PC-3 (cell line): ENCODE results near the gene MID1. TPM values are rescaled to one million over a fixed set of nuclear protein-coding genes. Genes with fewer than 3 reads are reported as not detected.

ENCODE experiments used
- ATAC-seq: fragments of 200-7000 bp; cut with Tn5 transposase; 2 replicates; pipeline ENCODE4 v1.9.1; 2020; ENCODE audit warnings: mild to moderate bottlenecking, moderate library complexity
- BruUV-seq: library from RNA; stranded (reverse); fragments of 400-500 nt; replicated peaks from 2 replicates; lab custom pipeline; 2021; lab: Mats Ljungman, UMichigan
- CTCF ChIA-PET: fragments of 300-600 bp; sonication (Branson Sonifier 250); formaldehyde crosslinking; loops from one replicate; lab custom pipeline; 2022; ENCODE audit warnings: antibody characterized with exemption; lab: Charles Lee
- POLR2A ChIA-PET: fragments of 300-600 bp; sonication (Branson Sonifier 250); formaldehyde crosslinking; loops from one replicate; lab custom pipeline; 2022; ENCODE audit warnings: antibody characterized with exemption; ENCODE audit not compliant: unreplicated experiment; lab: Charles Lee
- DNase-seq: peaks from one replicate; pipeline ENCODE4 v3.0.0-alpha.2; 2015
- H2AFZ ChIP-seq: fragments of 300-600 bp; sonication (generic); 2 replicates; pipeline ENCODE4 v1.6.0; 2016; ENCODE audit warnings: antibody characterized with exemption, low read length
- H3F3A ChIP-seq: fragments of 300-600 bp; sonication (generic); one replicate; pipeline ENCODE4 v1.6.0; 2017; ENCODE audit warnings: antibody characterized with exemption, low read length, control low read depth, mild to moderate bottlenecking; ENCODE audit not compliant: unreplicated experiment
- H3K27ac ChIP-seq: fragments of 300-600 bp; sonication (generic); 2 replicates; pipeline ENCODE4 v1.5.1; 2016; ENCODE audit warnings: mild to moderate bottlenecking, low read length
- H3K27me3 ChIP-seq: fragments of 300-600 bp; sonication (generic); 2 replicates; pipeline ENCODE4 v1.6.1; 2016; ENCODE audit warnings: low read length, mixed read lengths
- H3K36me3 ChIP-seq: fragments of 300-600 bp; sonication (generic); 2 replicates; pipeline ENCODE4 v1.6.1; 2016; ENCODE audit warnings: low read depth, mixed run types, low read length, mixed read lengths
- H3K4me1 ChIP-seq: fragments of 300-600 bp; sonication (generic); 2 replicates; pipeline ENCODE4 v1.5.1; 2016; ENCODE audit warnings: low read length; ENCODE audit not compliant: insufficient read depth
- H3K4me2 ChIP-seq: fragments of 300-600 bp; sonication (generic); 2 replicates; pipeline ENCODE4 v1.6.0; 2016; ENCODE audit warnings: low read length
- H3K4me3 ChIP-seq: fragments of 300-600 bp; sonication (generic); 2 replicates; pipeline ENCODE4 v1.5.1; 2016; ENCODE audit warnings: mild to moderate bottlenecking, low read length, mixed read lengths
- H3K79me2 ChIP-seq: fragments of 300-600 bp; sonication (generic); 2 replicates; pipeline ENCODE4 v1.6.1; 2017; ENCODE audit warnings: low read length, mixed read lengths
- H3K9ac ChIP-seq: fragments of 300-600 bp; sonication (generic); 2 replicates; pipeline ENCODE4 v1.6.0; 2016; ENCODE audit warnings: mild to moderate bottlenecking, low read length
- H3K9me2 ChIP-seq: fragments of 300-600 bp; sonication (generic); replicated peaks from 2 replicates; pipeline ENCODE4 v1.6.1; 2016; ENCODE audit warnings: mixed run types, low read length, mixed read lengths
- H3K9me3 ChIP-seq: fragments of 300-600 bp; sonication (generic); 2 replicates; pipeline ENCODE4 v1.6.1; 2016; ENCODE audit warnings: low read length, mixed read lengths
- H4K20me1 ChIP-seq: fragments of 300-600 bp; sonication (generic); 2 replicates; pipeline ENCODE4 v1.6.1; 2016; ENCODE audit warnings: low read length, mixed read lengths
- EZH2 ChIP-seq: fragments of 300-600 bp; sonication (generic); IDR thresholded peaks from one replicate; pipeline ENCODE4 v1.6.1; 2017; ENCODE audit warnings: antibody characterized with exemption, mild to moderate bottlenecking, low read length; ENCODE audit not compliant: unreplicated experiment
- EZH2phosphoT487 ChIP-seq: fragments of 300-600 bp; sonication (generic); IDR thresholded peaks from 2 replicates; pipeline ENCODE4 v1.6.1; 2018; ENCODE audit warnings: mild to moderate bottlenecking, antibody characterized with exemption, low read length, borderline replicate concordance
- intact Hi-C: fragments of 100-400 bp; cut with micrococcal nuclease; formaldehyde crosslinking; loops from 2 replicates; pipeline ENCODE4 v1.9.0; 2023
- total RNA-seq: library from RNA; depleted of rRNA; stranded (reverse); fragments of >200 nt; gene quantifications from 2 replicates; pipeline ENCODE4 v1.2.3, GENCODE V29; 2014
- TF ChIP-seq, protein P1 (sequence below): fragments of 300-600 bp; sonication (generic); conservative IDR thresholded peaks from 2 replicates; pipeline ENCODE4 v1.5.1; 2017; ENCODE audit warnings: antibody characterized with exemption, low read depth, mild to moderate bottlenecking, low read length

The MID1 gene
- total RNA-seq, 1 experiment from 2014 or later = 21.9 TPM

DNA sequence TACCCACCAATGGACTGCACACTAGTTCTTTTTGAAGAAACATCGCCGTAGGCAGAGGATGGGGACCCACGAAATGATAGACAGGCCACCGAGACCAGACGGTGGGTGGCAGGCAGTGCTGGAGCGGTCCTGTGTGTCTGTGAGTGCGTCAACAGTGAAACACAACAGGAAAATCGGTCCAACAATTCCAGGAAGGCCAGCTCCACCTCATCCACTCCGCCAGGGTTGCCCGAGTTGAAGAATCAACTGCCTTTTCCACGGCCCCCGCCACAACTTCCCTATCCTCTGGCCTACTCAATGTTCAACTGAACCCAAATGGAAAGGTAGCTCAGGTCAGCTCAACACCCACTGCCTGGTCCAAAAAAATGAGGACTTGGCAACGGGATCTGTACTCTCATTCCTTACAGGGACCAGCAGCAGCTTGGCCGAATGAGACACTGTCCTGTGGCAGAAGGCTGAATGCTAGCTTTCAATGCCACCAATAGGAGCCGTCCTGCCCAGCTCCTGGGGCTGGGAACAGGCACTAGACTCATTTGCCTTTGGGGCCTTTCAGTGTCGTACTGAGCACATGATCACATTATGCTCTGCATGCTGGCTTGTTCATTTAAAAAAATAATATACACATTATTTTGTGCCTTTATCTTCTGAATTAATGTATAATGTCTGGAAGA, 43.5 kb downstream of the MID1 start:
- Histone ChIP-seq H3K9ac (no peak overlapping the region), H3K27ac (no peak overlapping the region), H3K27me3 (no peaks in the 10 kb centered on the region), H3K9me2 (no peaks in the 10 kb centered on the region), H3F3A (peaks cover 5% of the 10 kb centered on the region), H2AFZ (no peak overlapping the region), H3K4me1 (peaks cover 45% of the 10 kb centered on the region), H3K4me2 (no peak overlapping the region), H3K9me3 (no peaks in the 10 kb centered on the region), H4K20me1 (no peaks in the 10 kb centered on the region), H3K79me2 (peaks cover 76% of the 10 kb centered on the region), H3K36me3 (no peaks in the 10 kb centered on the region), H3K4me3 (no peak overlapping the region)
- no peak for ATAC-seq
- ChIA-PET CTCF (no interaction called here), POLR2A (no interaction called here)
- DNase-seq = no peak
- BruUV-seq = no TSS peak
- TF ChIP-seq EZH2 (no peak), EZH2phosphoT487 (no peak)
- TF ChIP-seq, protein P1, sequence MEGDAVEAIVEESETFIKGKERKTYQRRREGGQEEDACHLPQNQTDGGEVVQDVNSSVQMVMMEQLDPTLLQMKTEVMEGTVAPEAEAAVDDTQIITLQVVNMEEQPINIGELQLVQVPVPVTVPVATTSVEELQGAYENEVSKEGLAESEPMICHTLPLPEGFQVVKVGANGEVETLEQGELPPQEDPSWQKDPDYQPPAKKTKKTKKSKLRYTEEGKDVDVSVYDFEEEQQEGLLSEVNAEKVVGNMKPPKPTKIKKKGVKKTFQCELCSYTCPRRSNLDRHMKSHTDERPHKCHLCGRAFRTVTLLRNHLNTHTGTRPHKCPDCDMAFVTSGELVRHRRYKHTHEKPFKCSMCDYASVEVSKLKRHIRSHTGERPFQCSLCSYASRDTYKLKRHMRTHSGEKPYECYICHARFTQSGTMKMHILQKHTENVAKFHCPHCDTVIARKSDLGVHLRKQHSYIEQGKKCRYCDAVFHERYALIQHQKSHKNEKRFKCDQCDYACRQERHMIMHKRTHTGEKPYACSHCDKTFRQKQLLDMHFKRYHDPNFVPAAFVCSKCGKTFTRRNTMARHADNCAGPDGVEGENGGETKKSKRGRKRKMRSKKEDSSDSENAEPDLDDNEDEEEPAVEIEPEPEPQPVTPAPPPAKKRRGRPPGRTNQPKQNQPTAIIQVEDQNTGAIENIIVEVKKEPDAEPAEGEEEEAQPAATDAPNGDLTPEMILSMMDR = no peak
- intact Hi-C loops = no loop called here

DNA sequence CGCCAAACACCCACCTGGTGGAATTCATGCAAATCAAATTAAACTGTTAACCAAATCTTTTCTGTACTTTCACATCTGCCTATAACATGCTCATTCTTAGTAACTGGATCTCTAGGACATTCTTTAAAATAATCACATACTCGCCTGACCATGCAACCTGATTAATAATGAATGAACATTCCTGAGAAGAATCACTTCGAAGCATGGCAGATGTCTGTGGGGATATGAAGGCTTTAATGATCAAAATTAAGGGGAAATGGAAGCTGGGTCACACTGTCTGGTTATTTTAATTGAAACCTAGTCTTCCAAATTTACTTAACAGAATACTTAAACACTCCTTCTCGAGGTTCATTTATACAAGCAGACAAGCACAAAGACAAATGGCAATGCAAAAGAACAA, 44.2 kb downstream of the MID1 start:
- DNase-seq (no peak), ATAC-seq (no peak)
- H3K9me3 ChIP-seq = no peaks in the 10 kb centered on the region
- peaks cover 5% of the 10 kb centered on the region for H3F3A ChIP-seq
- no peak overlapping the region for H3K4me2 ChIP-seq
- no peaks in the 10 kb centered on the region for H3K36me3 ChIP-seq
- H3K9me2 ChIP-seq = no peaks in the 10 kb centered on the region
- H3K4me1 ChIP-seq = peaks cover 44% of the 10 kb centered on the region
- intact Hi-C loops = no loop called here
- TF ChIP-seq, protein P1 = no peak
- TF ChIP-seq EZH2 = no peak
- TF ChIP-seq EZH2phosphoT487 = no peak
- BruUV-seq = no TSS peak
- H2AFZ ChIP-seq = no peak overlapping the region
- H3K9ac ChIP-seq = no peak overlapping the region
- no peak overlapping the region for H3K4me3 ChIP-seq
- H3K79me2 ChIP-seq = peaks cover 76% of the 10 kb centered on the region
- ChIA-PET POLR2A (no interaction called here), CTCF (no interaction called here)
- H3K27me3 ChIP-seq = no peaks in the 10 kb centered on the region
- H3K27ac ChIP-seq = no peak overlapping the region
- H4K20me1 ChIP-seq = no peaks in the 10 kb centered on the region

DNA sequence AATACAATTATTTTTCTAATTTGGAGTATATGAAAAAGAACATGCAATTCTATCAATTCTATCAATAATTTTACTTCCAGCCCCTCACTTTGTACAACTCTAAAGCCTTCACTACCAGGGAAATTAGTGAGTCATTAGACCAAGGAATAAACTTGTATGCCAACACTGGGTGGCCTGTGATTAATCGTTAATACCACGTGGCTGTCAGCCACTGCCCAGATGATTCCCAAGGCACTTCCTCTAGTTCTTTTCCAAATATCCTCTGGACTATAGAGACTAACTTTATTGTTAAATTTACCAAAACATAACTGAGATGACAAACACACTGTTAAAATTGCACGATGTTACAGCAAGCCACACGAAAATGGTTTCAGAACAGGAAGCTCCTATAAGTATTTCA, 45.7 kb downstream of the MID1 start:
- H3K4me1 ChIP-seq = peaks cover 33% of the 10 kb centered on the region
- no peaks in the 10 kb centered on the region for H3K9me2 ChIP-seq
- H3K27ac ChIP-seq = peak overlapping the region; percentile 65
- peaks cover 82% of the 10 kb centered on the region for H3K79me2 ChIP-seq
- no peak overlapping the region for H2AFZ ChIP-seq
- no peaks in the 10 kb centered on the region for H3K36me3 ChIP-seq
- ChIA-PET CTCF (no interaction called here), POLR2A (no interaction called here)
- H4K20me1 ChIP-seq = no peaks in the 10 kb centered on the region
- peaks cover 5% of the 10 kb centered on the region for H3F3A ChIP-seq
- TF ChIP-seq EZH2 = no peak
- TF ChIP-seq, protein P1 = no peak
- TF ChIP-seq EZH2phosphoT487 = no peak
- 0 out of 2 replicates have a peak overlapping the region, but pooled peaks have one; percentile 2 for H3K9ac ChIP-seq
- H3K4me2 ChIP-seq = peak overlapping the region; percentile 42
- ATAC-seq = peak; percentile 85
- peak; percentile 78 for DNase-seq
- intact Hi-C loops = no loop called here
- H3K4me3 ChIP-seq = no peak overlapping the region
- no peaks in the 10 kb centered on the region for H3K27me3 ChIP-seq
- no TSS peak for BruUV-seq
- no peaks in the 10 kb centered on the region for H3K9me3 ChIP-seq
